IMR-90 (cell line): ENCODE results near the gene GSK3B. TPM values are rescaled to one million over a fixed set of nuclear protein-coding genes. Genes with fewer than 3 reads are reported as not detected.

ENCODE experiments used
- ATAC-seq: fragments of 200-7000 bp; cut with Tn5 transposase; 2 replicates; pipeline ENCODE4 v1.9.1; 2020; ENCODE audit warnings: low read depth, mild to moderate bottlenecking, moderate library complexity
- BruUV-seq: library from RNA; stranded (reverse); fragments of 400-500 nt; replicated peaks from 2 replicates; lab custom pipeline; 2021; lab: Mats Ljungman, UMichigan
- CTCF ChIA-PET: fragments of 300-600 bp; formaldehyde crosslinking; extraction: SDS; loops from one replicate; lab custom pipeline; 2021; ENCODE audit warnings: antibody characterized with exemption; lab: Yijun Ruan, JAX
- POLR2A ChIA-PET: fragments of 300-600 bp; sonication (Branson Sonifier 250); formaldehyde crosslinking; loops from one replicate; lab custom pipeline; 2022; ENCODE audit warnings: antibody characterized with exemption; ENCODE audit not compliant: unreplicated experiment; lab: Charles Lee
- DNase-seq: peaks from one replicate; pipeline ENCODE4 v3.0.0; 2013
- H2AFZ ChIP-seq: replicated peaks from 2 replicates; pipeline ENCODE3; 2013; ENCODE audit warnings: low read length, mild to moderate bottlenecking; ENCODE audit not compliant: poor library complexity
- H2AK5ac ChIP-seq: 2 replicates; pipeline ENCODE4 v1.6.1; 2013; ENCODE audit warnings: low read depth, low read length, inconsistent platforms
- H2AK9ac ChIP-seq: replicated peaks from 2 replicates; pipeline ENCODE3; 2013; ENCODE audit warnings: mild to moderate bottlenecking, low read depth, low read length, moderate library complexity; ENCODE audit not compliant: poor library complexity
- H2BK120ac ChIP-seq: 2 replicates; pipeline ENCODE4 v1.6.1; 2013; ENCODE audit warnings: low read depth, low read length, inconsistent platforms
- H2BK15ac ChIP-seq: 3 replicates; pipeline ENCODE4 v1.6.1; 2013; ENCODE audit warnings: low read depth, low read length, inconsistent platforms
- H2BK20ac ChIP-seq: 2 replicates; pipeline ENCODE4 v1.6.1; 2013; ENCODE audit warnings: low read depth, mild to moderate bottlenecking, inconsistent platforms, low read length, moderate library complexity
- H2BK5ac ChIP-seq: 2 replicates; pipeline ENCODE4 v1.6.1; 2013; ENCODE audit warnings: mild to moderate bottlenecking, low read depth, low read length, inconsistent platforms; ENCODE audit not compliant: poor library complexity, severe bottlenecking
- H3K14ac ChIP-seq: replicated peaks from 2 replicates; pipeline ENCODE4 v1.6.1; 2013; ENCODE audit warnings: low read depth, low read length, inconsistent platforms
- H3K18ac ChIP-seq: 2 replicates; pipeline ENCODE4 v1.6.1; 2013; ENCODE audit warnings: low read depth, low read length, control low read depth
- H3K23ac ChIP-seq: 2 replicates; pipeline ENCODE4 v1.6.1; 2013; ENCODE audit warnings: low read depth, low read length, inconsistent platforms
- H3K27ac ChIP-seq: 2 replicates; pipeline ENCODE4 v1.5.1; 2013; ENCODE audit warnings: mild to moderate bottlenecking, control low read depth, low read length; ENCODE audit not compliant: insufficient read depth
- H3K27me3 ChIP-seq: 2 replicates; pipeline ENCODE4 v1.6.1; 2013; ENCODE audit warnings: low read length; ENCODE audit not compliant: control insufficient read depth, insufficient read depth
- H3K36me3 ChIP-seq: 2 replicates; pipeline ENCODE4 v1.6.1; 2013; ENCODE audit warnings: low read length, mixed read lengths; ENCODE audit not compliant: control insufficient read depth, insufficient read depth
- H3K4ac ChIP-seq: 2 replicates; pipeline ENCODE4 v1.6.1; 2013; ENCODE audit warnings: low read depth, low read length, inconsistent platforms
- H3K4me1 ChIP-seq: 2 replicates; pipeline ENCODE4 v1.6.1; 2013; ENCODE audit warnings: low read length, mixed read lengths; ENCODE audit not compliant: control insufficient read depth, insufficient read depth
- H3K4me2 ChIP-seq: 2 replicates; pipeline ENCODE4 v1.6.1; 2013; ENCODE audit warnings: low read depth, mild to moderate bottlenecking, control low read depth, low read length, moderate library complexity
- H3K4me3 ChIP-seq: 2 replicates; pipeline ENCODE4 v1.5.1; 2013; ENCODE audit warnings: low read depth, mild to moderate bottlenecking, control low read depth, low read length, moderate library complexity; ENCODE audit not compliant: insufficient read depth
- H3K56ac ChIP-seq: 2 replicates; pipeline ENCODE4 v1.6.1; 2013; ENCODE audit warnings: low read length, inconsistent platforms; ENCODE audit not compliant: insufficient read depth; ENCODE audit errors: extremely low read depth
- H3K79me1 ChIP-seq, 2 experiments: 2 replicates each; pipeline ENCODE4 v1.6.1; 2013; ENCODE audit warnings: low read length in 2 of 2, inconsistent platforms in 1 of 2, low read depth in 1 of 2
- H3K9ac ChIP-seq: 2 replicates; pipeline ENCODE4 v1.6.1; 2013; ENCODE audit warnings: low read depth, low read length, control low read depth
- H3K9me1 ChIP-seq: 2 replicates; pipeline ENCODE4 v1.6.1; 2013; ENCODE audit warnings: low read length, inconsistent platforms; ENCODE audit not compliant: insufficient read depth
- H3K9me3 ChIP-seq: 2 replicates; pipeline ENCODE4 v1.6.1; 2013; ENCODE audit warnings: low read length; ENCODE audit not compliant: control insufficient read depth, insufficient read depth
- H4K20me1 ChIP-seq: 2 replicates; pipeline ENCODE4 v1.6.1; 2013; ENCODE audit warnings: low read length, inconsistent platforms; ENCODE audit not compliant: insufficient read depth
- H4K5ac ChIP-seq: 2 replicates; pipeline ENCODE4 v1.6.1; 2013; ENCODE audit warnings: mild to moderate bottlenecking, low read depth, low read length, control low read depth
- H4K8ac ChIP-seq, 2 experiments: 2 replicates each; pipeline ENCODE4 v1.6.1; 2013; ENCODE audit warnings: low read depth in 2 of 2, low read length in 2 of 2, control low read depth in 1 of 2, inconsistent platforms in 1 of 2
- H4K91ac ChIP-seq: 2 replicates; pipeline ENCODE4 v1.6.1; 2013; ENCODE audit warnings: low read depth, low read length, inconsistent platforms; ENCODE audit not compliant: insufficient read depth
- BHLHE40 ChIP-seq: fragments of 150-350 bp; IDR thresholded peaks from 2 replicates; pipeline ENCODE4 v1.6.1; 2016; ENCODE audit warnings: mild to moderate bottlenecking, low read depth, low read length
- CEBPB ChIP-seq: IDR thresholded peaks from 2 replicates; pipeline ENCODE4 v1.6.1; 2012; ENCODE audit warnings: low read depth, low read length, improper control_type of control experiment
- CHD1 ChIP-seq: IDR thresholded peaks from 2 replicates; pipeline ENCODE4 v1.6.1; 2012; ENCODE audit warnings: low read depth, low read length, improper control_type of control experiment
- ELK1 ChIP-seq: fragments of 150-350 bp; IDR thresholded peaks from 2 replicates; pipeline ENCODE4 v1.6.1; 2016; ENCODE audit warnings: low read depth, mild to moderate bottlenecking, low read length, moderate library complexity, borderline replicate concordance
- FOS ChIP-seq: fragments of 150-350 bp; IDR thresholded peaks from 2 replicates; pipeline ENCODE4 v1.6.1; 2016; ENCODE audit warnings: low read depth, low read length
- MAFK ChIP-seq: IDR thresholded peaks from 2 replicates; pipeline ENCODE4 v1.6.1; 2012; ENCODE audit warnings: low read depth, low read length, improper control_type of control experiment
- MAZ ChIP-seq: IDR thresholded peaks from 2 replicates; pipeline ENCODE4 v1.6.1; 2012; ENCODE audit warnings: low read depth, mild to moderate bottlenecking, low read length, improper control_type of control experiment, moderate library complexity, borderline replicate concordance
- MXI1 ChIP-seq: IDR thresholded peaks from 2 replicates; pipeline ENCODE4 v1.6.1; 2012; ENCODE audit warnings: low read depth, mild to moderate bottlenecking, low read length, moderate library complexity, borderline replicate concordance
- NFE2L2 ChIP-seq: fragments of 150-350 bp; IDR thresholded peaks from 2 replicates; pipeline ENCODE4 v1.6.1; 2016; ENCODE audit warnings: low read depth, mild to moderate bottlenecking, low read length
- POLR2A ChIP-seq: IDR thresholded peaks from 2 replicates; pipeline ENCODE4 v1.6.1; 2012; ENCODE audit warnings: mild to moderate bottlenecking, low read depth, low read length
- RCOR1 ChIP-seq: IDR thresholded peaks from 2 replicates; pipeline ENCODE4 v1.6.1; 2012; ENCODE audit warnings: mild to moderate bottlenecking, low read length, improper control_type of control experiment; ENCODE audit not compliant: insufficient replicate concordance
- RFX5 ChIP-seq: IDR thresholded peaks from 2 replicates; pipeline ENCODE4 v1.8.0; 2012; ENCODE audit warnings: low read depth, mild to moderate bottlenecking, low read length, moderate library complexity
- WGBS, 2 experiments: methylation state at CpG; one replicate each; pipeline versions ENCODE4 v1.1.5 to v1.1.7; 2013; ENCODE audit warnings: missing lambda C conversion rate in 2 of 2; ENCODE audit not compliant: insufficient read length in 1 of 2; ENCODE audit errors: extremely low coverage in 2 of 2; 5-methylcytosine and 5-hydroxymethylcytosine counted together
- dilution Hi-C: fragments of 300-500 bp; cut with HindIII; formaldehyde crosslinking; loops from one replicate; pipeline ENCODE4 v1.14.3; 2018; ENCODE audit warnings: low sequenced_read_pairs; ENCODE audit not compliant: unreplicated experiment
- in situ Hi-C: fragments of 300-500 bp; cut with MboI; formaldehyde crosslinking; loops from 3 replicates; pipeline ENCODE4 v1.14.3; 2019; ENCODE audit warnings: low sequenced_read_pairs, inconsistent platforms, mixed read lengths
- intact Hi-C: fragments of 100-400 bp; cut with micrococcal nuclease; formaldehyde crosslinking; loops from 2 replicates; pipeline ENCODE4 v1.10.0; 2022
- polyA plus RNA-seq, 3 experiments: library from polyadenylated mRNA; depleted of rRNA; stranded (reverse); fragments of >200 nt; gene quantifications; 2 replicates each; pipeline ENCODE4 v1.2.3, GENCODE V29; 2012; ENCODE audit warnings: low replicate concordance in 1 of 3
- total RNA-seq: library from RNA; depleted of rRNA; stranded (reverse); fragments of >200 nt; gene quantifications from 2 replicates; pipeline ENCODE4 v1.2.3, GENCODE V29; 2012
- TF ChIP-seq, protein P1 (sequence below): fragments of 150-350 bp; IDR thresholded peaks from 2 replicates; pipeline ENCODE4 v1.6.1; 2017; ENCODE audit warnings: mild to moderate bottlenecking, antibody characterized with exemption, low read length, low read depth
- TF ChIP-seq, protein P2 (sequence below): conservative IDR thresholded peaks from 2 replicates; pipeline ENCODE4 v1.5.1; 2012; ENCODE audit warnings: mild to moderate bottlenecking, low read depth, low read length, improper control_type of control experiment

GSK3B gene
- total and polyA plus RNA-seq, 2 of the 4 experiments (the other 2 are of a cell fraction), result 19.2 to 33.2 TPM

GRCh38 chr3:119898478-119899191 lies 195.6 kb downstream of the GSK3B start:
- no peak overlapping the region for H2BK5ac ChIP-seq
- peak; percentile 57 for ATAC-seq
- peaks cover 0 to 9% of the 10 kb centered on the region in 2 experiments; a peak in 2 of 4 replicates for H3K79me1 ChIP-seq
- dilution Hi-C loops (no loop called here), intact Hi-C loops (no loop called here), in situ Hi-C loops (loop anchor here (5.0 kb wide), 1 partner anchor 284 kb away; no protein-coding TSS in a partner anchor)
- no peak overlapping the region for H4K8ac ChIP-seq
- CTCF ChIA-PET, result no interaction called here
- H3K9me3 ChIP-seq, result no peaks in the 10 kb centered on the region
- WGBS, 2 experiments, result no CpG with 5 or more reads among the region's 6 CpGs
- H3K9me1 ChIP-seq, result 0 out of 2 replicates have a peak, but pooled peaks cover 6% of the 10 kb centered on the region
- H3K4me2 ChIP-seq, result no peak overlapping the region
- DNase-seq, result peak; percentile 75
- H2AFZ ChIP-seq, result no peak overlapping the region
- H3K23ac ChIP-seq, result no peak overlapping the region
- H2BK120ac ChIP-seq, result no peak overlapping the region
- no peak overlapping the region for H3K18ac ChIP-seq
- H2AK9ac ChIP-seq, result no peak overlapping the region
- H4K5ac ChIP-seq, result no peak overlapping the region
- no peaks in the 10 kb centered on the region for H3K27me3 ChIP-seq
- no peak for TF ChIP-seq MXI1
- no peak for TF ChIP-seq RCOR1
- TF ChIP-seq CHD1, result no peak
- TF ChIP-seq ELK1, result no peak
- no peak for TF ChIP-seq MAZ
- TF ChIP-seq, protein P1, sequence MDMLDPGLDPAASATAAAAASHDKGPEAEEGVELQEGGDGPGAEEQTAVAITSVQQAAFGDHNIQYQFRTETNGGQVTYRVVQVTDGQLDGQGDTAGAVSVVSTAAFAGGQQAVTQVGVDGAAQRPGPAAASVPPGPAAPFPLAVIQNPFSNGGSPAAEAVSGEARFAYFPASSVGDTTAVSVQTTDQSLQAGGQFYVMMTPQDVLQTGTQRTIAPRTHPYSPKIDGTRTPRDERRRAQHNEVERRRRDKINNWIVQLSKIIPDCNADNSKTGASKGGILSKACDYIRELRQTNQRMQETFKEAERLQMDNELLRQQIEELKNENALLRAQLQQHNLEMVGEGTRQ, result no peak
- no peak for TF ChIP-seq FOS
- TF ChIP-seq POLR2A, result no peak
- no peak for TF ChIP-seq BHLHE40
- TF ChIP-seq NFE2L2, result no peak
- TF ChIP-seq RFX5, result no peak
- TF ChIP-seq, protein P2, sequence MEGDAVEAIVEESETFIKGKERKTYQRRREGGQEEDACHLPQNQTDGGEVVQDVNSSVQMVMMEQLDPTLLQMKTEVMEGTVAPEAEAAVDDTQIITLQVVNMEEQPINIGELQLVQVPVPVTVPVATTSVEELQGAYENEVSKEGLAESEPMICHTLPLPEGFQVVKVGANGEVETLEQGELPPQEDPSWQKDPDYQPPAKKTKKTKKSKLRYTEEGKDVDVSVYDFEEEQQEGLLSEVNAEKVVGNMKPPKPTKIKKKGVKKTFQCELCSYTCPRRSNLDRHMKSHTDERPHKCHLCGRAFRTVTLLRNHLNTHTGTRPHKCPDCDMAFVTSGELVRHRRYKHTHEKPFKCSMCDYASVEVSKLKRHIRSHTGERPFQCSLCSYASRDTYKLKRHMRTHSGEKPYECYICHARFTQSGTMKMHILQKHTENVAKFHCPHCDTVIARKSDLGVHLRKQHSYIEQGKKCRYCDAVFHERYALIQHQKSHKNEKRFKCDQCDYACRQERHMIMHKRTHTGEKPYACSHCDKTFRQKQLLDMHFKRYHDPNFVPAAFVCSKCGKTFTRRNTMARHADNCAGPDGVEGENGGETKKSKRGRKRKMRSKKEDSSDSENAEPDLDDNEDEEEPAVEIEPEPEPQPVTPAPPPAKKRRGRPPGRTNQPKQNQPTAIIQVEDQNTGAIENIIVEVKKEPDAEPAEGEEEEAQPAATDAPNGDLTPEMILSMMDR, result no peak
- no peak for TF ChIP-seq CEBPB
- no peak for TF ChIP-seq MAFK
- no peak overlapping the region for H3K14ac ChIP-seq
- H2AK5ac ChIP-seq, result no peak overlapping the region
- no peak overlapping the region for H3K4me3 ChIP-seq
- no peak overlapping the region for H3K4ac ChIP-seq
- H3K27ac ChIP-seq, result no peak overlapping the region
- no peak overlapping the region for H2BK20ac ChIP-seq
- H3K9ac ChIP-seq, result no peak overlapping the region
- no peaks in the 10 kb centered on the region for H4K20me1 ChIP-seq
- H4K91ac ChIP-seq, result no peak overlapping the region
- no peak overlapping the region for H2BK15ac ChIP-seq
- BruUV-seq, result no TSS peak
- POLR2A ChIA-PET, result interaction anchor here (0.6 kb wide), 1 partner anchor 519 kb away, joined by 3 read pairs; no protein-coding TSS in a partner anchor
- peaks cover 5% of the 10 kb centered on the region; the same call in 1 of the 2 replicates for H3K36me3 ChIP-seq
- H3K56ac ChIP-seq, result no peak overlapping the region
- no peaks in the 10 kb centered on the region for H3K4me1 ChIP-seq
